ENCODE results near the gene ZCCHC3. TPM values are rescaled to one million over a fixed set of nuclear protein-coding genes. Genes with fewer than 3 reads are reported as not detected.
A peak's percentile ranks its signal among the peaks of the same experiment; 100 is the strongest.
"Not testable (repeated sequence)": the region's sequence is repeated elsewhere in the genome, so short reads cannot be mapped to it uniquely, and the experiment has no call there.

Gene ZCCHC3
- 10 to 100 TPM; 16.0 to 16.6 TPM for total RNA-seq

- peak within 1 kb of the TSS; percentile 99 for H3K27ac Mint-ChIP-seq
- peaks cover 35% of the 10 kb centered on the region for H3K4me1 Mint-ChIP-seq
- peak within 1 kb of the TSS; percentile 98 for H3K4me3 Mint-ChIP-seq
- peaks cover 38% of the 10 kb centered on the region for H3K36me3 Mint-ChIP-seq (ENCODE audit: low read depth)
- H3K9me3 Mint-ChIP-seq, result no peaks in the 10 kb centered on the region
- H3K27me3 Mint-ChIP-seq, result no peaks in the 10 kb centered on the region
- ATAC-seq (replicated peaks), result peak; percentile 82
Observed at GRCh38 chr20:297098-297924, at the start of gene ZCCHC3. ZCCHC3 (plus strand) TSS chr20:297570; CDS start chr20:297587, 17 bp downstream.

GRCh38 chr20:251354-251753 is 46.0 kb upstream of the ZCCHC3 start:
- Mint-ChIP-seq H3K36me3 (ENCODE audit: low read depth) (no peaks in the 10 kb centered on the region), H3K27ac (no peak overlapping the region), H3K4me3 (no peak overlapping the region), H3K9me3 (no peaks in the 10 kb centered on the region), H3K27me3 (no peaks in the 10 kb centered on the region), H3K4me1 (no peaks in the 10 kb centered on the region)
- no peak for ATAC-seq (replicated peaks)

- H3K4me1 Mint-ChIP-seq, result no peaks in the 10 kb centered on the region
Observed at GRCh38 chr20:252801-253200, 44.6 kb upstream of the ZCCHC3 start.

GRCh38 chr20:253447-253846 is 43.9 kb upstream of the ZCCHC3 start:
- H3K27me3 Mint-ChIP-seq; H3K4me1 Mint-ChIP-seq; H3K36me3 Mint-ChIP-seq (ENCODE audit: low read depth); ATAC-seq (replicated peaks); H3K4me3 Mint-ChIP-seq; H3K27ac Mint-ChIP-seq; H3K9me3 Mint-ChIP-seq: not testable (repeated sequence)

More at GRCh38 chr20:252801-253200, 44.6 kb upstream of the ZCCHC3 start:
- H3K36me3 Mint-ChIP-seq (ENCODE audit: low read depth), result no peaks in the 10 kb centered on the region
- no peak for ATAC-seq (replicated peaks)
- H3K9me3 Mint-ChIP-seq, result no peaks in the 10 kb centered on the region
- no peak overlapping the region for H3K27ac Mint-ChIP-seq
- no peak overlapping the region for H3K4me3 Mint-ChIP-seq
- H3K27me3 Mint-ChIP-seq, result no peaks in the 10 kb centered on the region

GRCh38 chr20:257419-257818 is 40.0 kb upstream of the ZCCHC3 start, which contains the start of gene DEFB132:
DEFB132 (plus strand) TSS chr20:257724; CDS start chr20:257779, 55 bp downstream.
- H3K36me3 Mint-ChIP-seq (ENCODE audit: low read depth), result no peaks in the 10 kb centered on the region
- no peaks in the 10 kb centered on the region for H3K9me3 Mint-ChIP-seq
- no peaks in the 10 kb centered on the region for H3K27me3 Mint-ChIP-seq
- peak within 1 kb of the TSS; percentile 26 for H3K4me3 Mint-ChIP-seq
- peak within 1 kb of the TSS; percentile 28 for H3K27ac Mint-ChIP-seq
- peaks cover 16% of the 10 kb centered on the region for H3K4me1 Mint-ChIP-seq
- no peak for ATAC-seq (replicated peaks)

GRCh38 chr20:258269-258858 is 39.0 kb upstream of the ZCCHC3 start:
- peak overlapping the region; percentile 26 for H3K4me3 Mint-ChIP-seq
- H3K27ac Mint-ChIP-seq, result peak overlapping the region; percentile 28
- ATAC-seq (replicated peaks), result peak; percentile 91
- peaks cover 16% of the 10 kb centered on the region for H3K4me1 Mint-ChIP-seq
- no peaks in the 10 kb centered on the region for H3K36me3 Mint-ChIP-seq (ENCODE audit: low read depth)
- H3K27me3 Mint-ChIP-seq, result no peaks in the 10 kb centered on the region
- no peaks in the 10 kb centered on the region for H3K9me3 Mint-ChIP-seq

GRCh38 chr20:258963-259362 is 38.4 kb upstream of the ZCCHC3 start:
- Mint-ChIP-seq H3K27ac (peak overlapping the region; percentile 28), H3K4me3 (peak overlapping the region; percentile 26), H3K4me1 (peaks cover 16% of the 10 kb centered on the region), H3K27me3 (no peaks in the 10 kb centered on the region), H3K9me3 (no peaks in the 10 kb centered on the region), H3K36me3 (ENCODE audit: low read depth) (no peaks in the 10 kb centered on the region)
- peak; percentile 45 for ATAC-seq (replicated peaks)

- Mint-ChIP-seq H3K36me3 (ENCODE audit: low read depth) (no peaks in the 10 kb centered on the region), H3K9me3 (no peaks in the 10 kb centered on the region), H3K27ac (no peak overlapping the region), H3K27me3 (no peaks in the 10 kb centered on the region), H3K4me3 (no peak overlapping the region), H3K4me1 (peaks cover 16% of the 10 kb centered on the region)
- no peak for ATAC-seq (replicated peaks)
Observed at GRCh38 chr20:259981-260380, 37.4 kb upstream of the ZCCHC3 start.

GRCh38 chr20:263701-264100 is 33.7 kb upstream of the ZCCHC3 start:
- Mint-ChIP-seq H3K36me3 (ENCODE audit: low read depth) (no peaks in the 10 kb centered on the region), H3K4me1 (peaks cover 18% of the 10 kb centered on the region), H3K27me3 (peaks cover 4% of the 10 kb centered on the region), H3K9me3 (no peaks in the 10 kb centered on the region), H3K27ac (no peak overlapping the region), H3K4me3 (no peak overlapping the region)
- ATAC-seq (replicated peaks), result no peak

GRCh38 chr20:266596-267562 is 30.5 kb upstream of the ZCCHC3 start:
- Mint-ChIP-seq H3K27me3 (peaks cover 4% of the 10 kb centered on the region), H3K9me3 (no peaks in the 10 kb centered on the region), H3K36me3 (ENCODE audit: low read depth) (no peaks in the 10 kb centered on the region), H3K4me3 (peak overlapping the region; percentile 72), H3K4me1 (peaks cover 11% of the 10 kb centered on the region), H3K27ac (peak overlapping the region; percentile 35)
- ATAC-seq (replicated peaks), result peak; percentile 91

- ATAC-seq (replicated peaks), result no peak
- Mint-ChIP-seq H3K4me1 (peaks cover 11% of the 10 kb centered on the region), H3K27me3 (peaks cover 4% of the 10 kb centered on the region), H3K36me3 (ENCODE audit: low read depth) (no peaks in the 10 kb centered on the region), H3K4me3 (no peak overlapping the region), H3K27ac (no peak overlapping the region), H3K9me3 (no peaks in the 10 kb centered on the region)
Observed at GRCh38 chr20:270517-270916, 26.9 kb upstream of the ZCCHC3 start.

GRCh38 chr20:271069-271468 is 26.3 kb upstream of the ZCCHC3 start:
- Mint-ChIP-seq H3K36me3 (ENCODE audit: low read depth) (peaks cover 3% of the 10 kb centered on the region), H3K4me1 (peaks cover 11% of the 10 kb centered on the region), H3K4me3 (no peak overlapping the region), H3K27me3 (peaks cover 4% of the 10 kb centered on the region), H3K9me3 (no peaks in the 10 kb centered on the region), H3K27ac (no peak overlapping the region)
- ATAC-seq (replicated peaks), result no peak

GRCh38 chr20:271528-271927 is 25.8 kb upstream of the ZCCHC3 start:
- Mint-ChIP-seq H3K4me1 (peaks cover 7% of the 10 kb centered on the region), H3K27ac (no peak overlapping the region), H3K36me3 (ENCODE audit: low read depth) (peaks cover 4% of the 10 kb centered on the region), H3K27me3 (peaks cover under 1% of the 10 kb centered on the region), H3K9me3 (no peaks in the 10 kb centered on the region), H3K4me3 (no peak overlapping the region)
- ATAC-seq (replicated peaks), result no peak

GRCh38 chr20:272718-273117 is 24.7 kb upstream of the ZCCHC3 start:
- ATAC-seq (replicated peaks), result no peak
- no peaks in the 10 kb centered on the region for H3K4me1 Mint-ChIP-seq
- no peak overlapping the region for H3K4me3 Mint-ChIP-seq
- no peaks in the 10 kb centered on the region for H3K9me3 Mint-ChIP-seq
- H3K27me3 Mint-ChIP-seq, result no peaks in the 10 kb centered on the region
- H3K27ac Mint-ChIP-seq, result no peak overlapping the region
- H3K36me3 Mint-ChIP-seq (ENCODE audit: low read depth), result peaks cover 4% of the 10 kb centered on the region
